Inferior parietal cortex (tissue), 1 donor: ENCODE data around the gene RYR1.

Experiments
- DNase-seq: peaks from one replicate; pipeline ENCODE4 v3.0.0-alpha.2; 2016; ENCODE audit errors: extremely low spot score

RYR1 gene

GRCh38 chr19:38433268-38433733, at the start of gene RYR1:
RYR1 (plus strand) TSS chr19:38433691; CDS start chr19:38433830, 139 bp downstream.
- peak; percentile 12 for DNase-seq

- DNase-seq, result no peak
Measured at GRCh38 chr19:38383743-38384142, 49.7 kb upstream of the RYR1 start.

- no peak for DNase-seq
Measured at GRCh38 chr19:38384209-38385027, 49.1 kb upstream of the RYR1 start.

GRCh38 chr19:38385057-38385803, 48.3 kb upstream of the RYR1 start:
- DNase-seq, result no peak

- DNase-seq, result no peak
Measured at GRCh38 chr19:38385804-38386257, 47.7 kb upstream of the RYR1 start.

GRCh38 chr19:38386300-38386970, 47.1 kb upstream of the RYR1 start:
- no peak for DNase-seq

GRCh38 chr19:38386971-38387549, 46.4 kb upstream of the RYR1 start:
- no peak for DNase-seq

GRCh38 chr19:38387550-38388348, 45.7 kb upstream of the RYR1 start, which contains the start of gene GGN:
GGN (minus strand) TSS chr19:38388034; CDS start chr19:38387261, 773 bp downstream.
- DNase-seq, result peak; percentile 60

GRCh38 chr19:38388349-38389100, 45.0 kb upstream of the RYR1 start, which contains the start of gene SPRED3:
SPRED3 (plus strand) TSS chr19:38388697; CDS start chr19:38390303, 1,606 bp downstream.
- DNase-seq, result no peak

GRCh38 chr19:38389101-38389925, 44.2 kb upstream of the RYR1 start:
- DNase-seq, result no peak

- DNase-seq, result no peak
Measured at GRCh38 chr19:38389957-38390924, 43.2 kb upstream of the RYR1 start.

- DNase-seq, result no peak
Measured at GRCh38 chr19:38391911-38392464, 41.5 kb upstream of the RYR1 start.

- DNase-seq, result no peak
Measured at GRCh38 chr19:38392707-38393308, 40.7 kb upstream of the RYR1 start.

- DNase-seq, result no peak
Measured at GRCh38 chr19:38394488-38394887, 39.0 kb upstream of the RYR1 start.

GRCh38 chr19:38395381-38396114, 37.9 kb upstream of the RYR1 start:
- DNase-seq, result no peak

GRCh38 chr19:38399081-38399480, 34.4 kb upstream of the RYR1 start:
- no peak for DNase-seq
